KMS-11 (cell line): ENCODE data around the gene APOBEC3B.

Source experiments
- H2AFZ ChIP-seq: fragments of 200-600 bp; sonication (generic); 2 replicates; pipeline ENCODE4 v1.6.1; 2016; ENCODE audit warnings: antibody characterized with exemption, mixed run types, low read depth
- H3K27ac ChIP-seq: fragments of 200-600 bp; sonication (generic); 2 replicates; pipeline ENCODE4 v1.6.1; 2016; ENCODE audit warnings: mild to moderate bottlenecking, mixed run types
- H3K27me3 ChIP-seq: fragments of 200-600 bp; sonication (generic); 2 replicates; pipeline ENCODE4 v1.6.1; 2017; ENCODE audit warnings: mild to moderate bottlenecking, low read depth, mixed run types, moderate library complexity; ENCODE audit not compliant: insufficient read depth
- H3K36me3 ChIP-seq: fragments of 200-600 bp; sonication (generic); 2 replicates; pipeline ENCODE4 v1.6.1; 2017; ENCODE audit warnings: mild to moderate bottlenecking, mixed run types; ENCODE audit not compliant: insufficient read depth
- H3K4me1 ChIP-seq: fragments of 200-600 bp; sonication (generic); 2 replicates; pipeline ENCODE4 v1.6.1; 2016; ENCODE audit warnings: mild to moderate bottlenecking, low read depth, mixed run types; ENCODE audit not compliant: poor library complexity, severe bottlenecking
- H3K4me2 ChIP-seq: fragments of 200-600 bp; sonication (generic); 2 replicates; pipeline ENCODE4 v1.7.0; 2016; ENCODE audit warnings: mild to moderate bottlenecking, mixed run types
- H3K4me3 ChIP-seq: fragments of 200-600 bp; sonication (generic); IDR thresholded peaks from 2 replicates; pipeline ENCODE4 v1.6.1; 2017; ENCODE audit warnings: low read depth, low read length, mixed read lengths; ENCODE audit not compliant: insufficient read depth
- H3K79me2 ChIP-seq: fragments of 200-600 bp; sonication (generic); 2 replicates; pipeline ENCODE4 v1.6.1; 2016; ENCODE audit warnings: low read depth, mixed run types; ENCODE audit not compliant: insufficient read depth
- H3K9ac ChIP-seq: fragments of 200-600 bp; sonication (generic); 2 replicates; pipeline ENCODE4 v1.6.1; 2016; ENCODE audit warnings: mild to moderate bottlenecking, mixed run types
- H4K20me1 ChIP-seq: fragments of 200-600 bp; sonication (generic); 2 replicates; pipeline ENCODE4 v1.6.1; 2016; ENCODE audit warnings: mild to moderate bottlenecking, mixed run types; ENCODE audit not compliant: insufficient read depth
- CTCF ChIP-seq: fragments of 200-600 bp; sonication (generic); conservative IDR thresholded peaks from 2 replicates; pipeline ENCODE4 v1.6.1; 2017; ENCODE audit warnings: low read depth, mild to moderate bottlenecking, antibody characterized with exemption, low read length, moderate library complexity, mixed read lengths

The APOBEC3B gene

DNA sequence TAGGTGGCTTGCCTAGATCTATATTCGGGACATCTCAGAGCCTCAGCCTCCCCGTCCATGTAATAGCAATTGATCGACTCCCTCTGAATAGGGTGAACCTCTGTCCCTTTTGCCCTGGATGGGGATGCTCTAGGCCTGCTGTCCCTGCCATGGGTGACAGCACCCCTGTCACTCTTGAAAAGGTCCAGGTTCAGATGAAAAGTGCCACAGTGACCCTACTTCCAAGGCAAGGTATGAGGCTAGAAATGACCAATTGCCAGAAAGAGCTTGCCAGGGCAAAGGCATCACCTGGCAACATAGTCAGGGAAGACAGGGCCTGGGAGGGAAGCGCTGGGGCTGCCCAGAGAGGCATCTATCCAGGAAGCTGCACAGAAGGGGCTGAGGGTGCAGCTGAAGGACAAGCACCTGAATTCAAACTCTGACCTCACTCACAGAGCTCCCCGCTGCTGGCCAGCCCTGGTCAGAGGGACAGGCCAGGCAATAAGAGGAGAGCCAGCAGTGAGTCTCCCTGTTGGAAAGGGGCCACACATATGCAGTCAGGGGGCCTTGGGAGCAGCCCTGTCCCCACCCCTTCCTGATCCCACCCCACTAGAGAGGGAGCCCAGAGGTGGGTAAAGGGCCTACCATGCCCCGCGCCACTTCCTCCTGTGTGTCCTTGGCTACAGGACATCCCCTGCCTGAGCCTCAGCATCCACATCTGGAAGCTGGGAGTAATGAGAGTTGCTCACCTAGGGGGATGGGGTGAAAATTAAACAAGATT lies 33.8 kb upstream of the APOBEC3B start:
- no peaks in the 10 kb centered on the region for H4K20me1 ChIP-seq
- H3K4me2 ChIP-seq = no peak overlapping the region
- H3K27me3 ChIP-seq = peaks cover 54% of the 10 kb centered on the region
- no peaks in the 10 kb centered on the region for H3K79me2 ChIP-seq
- TF ChIP-seq CTCF = no peak
- no peak overlapping the region for H2AFZ ChIP-seq
- peaks cover 4% of the 10 kb centered on the region for H3K4me1 ChIP-seq
- H3K27ac ChIP-seq = no peak overlapping the region
- H3K4me3 ChIP-seq = no peak overlapping the region
- H3K9ac ChIP-seq = no peak overlapping the region
- H3K36me3 ChIP-seq = no peaks in the 10 kb centered on the region

GRCh38 chr22:38949889-38950405 lies 32.2 kb upstream of the APOBEC3B start:
- no peak overlapping the region for H3K9ac ChIP-seq
- H3K27ac ChIP-seq = no peak overlapping the region
- peaks cover 18% of the 10 kb centered on the region for H3K4me1 ChIP-seq
- peaks cover 40% of the 10 kb centered on the region for H3K27me3 ChIP-seq
- no peaks in the 10 kb centered on the region for H3K79me2 ChIP-seq
- no peak overlapping the region for H3K4me3 ChIP-seq
- no peaks in the 10 kb centered on the region for H4K20me1 ChIP-seq
- TF ChIP-seq CTCF = no peak
- H3K4me2 ChIP-seq = no peak overlapping the region
- no peaks in the 10 kb centered on the region for H3K36me3 ChIP-seq
- no peak overlapping the region for H2AFZ ChIP-seq

DNA sequence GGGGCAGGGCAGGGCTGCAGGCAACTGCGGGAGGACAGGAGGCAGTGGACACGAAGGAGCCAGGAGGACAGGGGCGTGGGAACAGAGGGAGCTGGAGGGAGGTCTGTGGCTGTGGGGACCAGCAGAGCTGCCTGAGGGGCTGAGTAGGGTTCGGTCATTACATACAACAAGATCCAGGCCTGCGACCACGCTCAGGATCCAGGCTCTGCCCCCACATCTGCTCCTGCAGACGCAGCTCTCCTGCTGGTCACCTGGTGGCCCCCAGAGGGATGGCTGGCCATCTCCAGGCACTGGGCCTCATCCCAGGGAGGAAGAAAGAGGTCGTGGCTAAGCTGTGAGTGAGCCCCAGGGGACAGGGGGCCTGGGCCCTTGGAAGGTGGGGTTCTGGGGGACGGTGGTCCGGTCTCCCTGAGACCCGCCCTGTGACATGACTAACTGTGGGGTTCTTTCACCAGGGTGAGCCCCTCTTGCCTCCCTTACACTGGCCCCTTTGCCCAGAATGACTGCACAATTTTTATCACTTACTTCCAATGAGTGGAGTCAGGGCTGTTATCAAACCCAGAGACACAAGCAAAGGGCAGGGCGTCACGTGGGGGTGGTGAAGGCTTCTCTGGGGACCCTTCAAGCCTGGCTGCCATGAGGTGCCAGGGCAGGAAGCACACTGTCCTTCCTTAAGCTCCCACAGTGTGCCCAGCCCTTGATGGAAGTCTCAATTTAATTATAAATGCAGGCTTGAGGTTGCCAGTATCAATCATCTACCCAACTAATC lies 31.4 kb upstream of the APOBEC3B start:
- Histone ChIP-seq H3K36me3 (no peaks in the 10 kb centered on the region), H3K4me1 (peaks cover 21% of the 10 kb centered on the region), H3K4me3 (no peak overlapping the region), H4K20me1 (no peaks in the 10 kb centered on the region), H3K9ac (no peak overlapping the region), H3K27me3 (peaks cover 32% of the 10 kb centered on the region), H3K79me2 (no peaks in the 10 kb centered on the region), H3K27ac (no peak overlapping the region), H2AFZ (no peak overlapping the region), H3K4me2 (no peak overlapping the region)
- no peak for TF ChIP-seq CTCF

DNA sequence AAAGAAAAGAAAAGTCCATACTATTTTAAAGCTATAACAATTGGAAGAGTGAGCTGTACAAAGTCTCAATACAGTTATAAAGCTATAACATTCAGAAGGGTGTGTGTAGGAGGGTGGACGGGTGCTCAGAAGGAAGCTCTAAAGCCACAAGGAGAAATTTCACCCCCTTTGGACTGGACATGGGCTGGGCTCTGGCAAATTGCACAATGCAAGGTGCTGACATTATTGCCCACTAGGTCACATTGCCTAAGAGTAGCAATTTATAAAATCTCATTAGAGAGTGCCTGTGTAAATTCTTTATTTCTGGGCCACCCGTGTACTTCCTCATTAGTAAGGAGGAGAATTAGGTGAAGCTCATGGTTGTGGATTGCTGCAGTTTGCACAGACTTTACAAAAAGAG lies 30.4 kb upstream of the APOBEC3B start:
- Histone ChIP-seq H3K27me3 (peaks cover 22% of the 10 kb centered on the region), H3K4me1 (peaks cover 21% of the 10 kb centered on the region), H3K9ac (no peak overlapping the region), H3K36me3 (no peaks in the 10 kb centered on the region), H3K27ac (no peak overlapping the region), H3K4me3 (no peak overlapping the region), H3K4me2 (no peak overlapping the region), H4K20me1 (no peaks in the 10 kb centered on the region), H3K79me2 (no peaks in the 10 kb centered on the region), H2AFZ (no peak overlapping the region)
- no peak for TF ChIP-seq CTCF
